GM12878 (cell line): ENCODE data around the gene NAV2. TPM values are rescaled to one million over a fixed set of nuclear protein-coding genes. Genes with fewer than 3 reads are reported as not detected.

Experiments
- ATAC-seq: fragments of 200-7000 bp; cut with Tn5 transposase; 3 replicates; pipeline ENCODE4 v1.9.1; 2020; ENCODE audit warnings: mild to moderate bottlenecking, moderate library complexity
- BruUV-seq: library from RNA; stranded (reverse); fragments of 400-500 nt; replicated peaks from 2 replicates; lab custom pipeline; 2021; lab: Mats Ljungman, UMichigan
- CTCF ChIA-PET: fragments of 300-600 bp; sonication (Branson Sonifier 250); formaldehyde crosslinking; extraction: SDS; loops from one replicate; lab custom pipeline; 2021; ENCODE audit warnings: inconsistent platforms; lab: Yijun Ruan, JAX
- POLR2A ChIA-PET: fragments of 350-600 bp; formaldehyde crosslinking; extraction: SDS; loops from one replicate; lab custom pipeline; 2021; ENCODE audit warnings: inconsistent platforms; lab: Charles Lee
- RAD21 ChIA-PET: fragments of 300-600 bp; sonication (Branson Sonifier 250); formaldehyde crosslinking; loops from one replicate; lab custom pipeline; 2023; ENCODE audit warnings: antibody characterized with exemption; ENCODE audit not compliant: unreplicated experiment; lab: Charles Lee
- SMC1A ChIA-PET: fragments of 300-600 bp; sonication (Branson Sonifier 250); formaldehyde crosslinking; loops from one replicate; lab custom pipeline; 2023; ENCODE audit not compliant: unreplicated experiment, uncharacterized antibody; lab: Charles Lee
- DNase-seq: peaks from one replicate; pipeline ENCODE4 v3.0.0-alpha.2; 2011; ENCODE audit warnings: low read depth, low spot score
- FAIRE-seq: peaks from 3 replicates; lab custom pipeline; 2011; peaks lifted over from hg19 to GRCh38; lab: Jason Lieb, UNC
- H2AFZ ChIP-seq: 2 replicates; pipeline ENCODE4 v1.6.0; 2011; ENCODE audit warnings: low read depth, low read length, control low read depth; ENCODE audit not compliant: control insufficient read depth
- H3K27ac ChIP-seq: 2 replicates; pipeline ENCODE4 v1.5.1; 2011; ENCODE audit warnings: control low read depth; ENCODE audit not compliant: control insufficient read depth, insufficient read depth
- H3K27me3 ChIP-seq, 2 experiments: replicated peaks in 1 of 2; 2 replicates each; pipeline versions ENCODE4 v1.6.0 to v1.6.1; 2011; ENCODE audit warnings: low read length in 1 of 2; ENCODE audit not compliant: control insufficient read depth in 2 of 2, insufficient read depth in 2 of 2
- H3K36me3 ChIP-seq, 2 experiments: 2 replicates each; pipeline ENCODE4 v1.5.1; 2011; ENCODE audit warnings: low read length in 1 of 2; ENCODE audit not compliant: control insufficient read depth in 2 of 2, insufficient read depth in 2 of 2
- H3K4me1 ChIP-seq: 2 replicates; pipeline ENCODE4 v1.6.1; 2011; ENCODE audit warnings: mild to moderate bottlenecking, low read length, moderate library complexity, mixed read lengths; ENCODE audit not compliant: control insufficient read depth, insufficient read depth
- H3K4me2 ChIP-seq: 2 replicates; pipeline ENCODE4 v1.6.0; 2011; ENCODE audit warnings: control low read depth; ENCODE audit not compliant: control insufficient read depth, insufficient read depth
- H3K4me3 ChIP-seq: fragments of 200-600 bp; sonication (generic); 2 replicates; pipeline ENCODE4 v1.5.1; 2016
- H3K79me2 ChIP-seq: 2 replicates; pipeline ENCODE4 v1.6.0; 2011; ENCODE audit warnings: low read length; ENCODE audit not compliant: control insufficient read depth, insufficient read depth
- H3K9ac ChIP-seq: 2 replicates; pipeline ENCODE4 v1.8.0; 2011; ENCODE audit warnings: low read length, control low read depth, mixed read lengths; ENCODE audit not compliant: control insufficient read depth, insufficient read depth
- H3K9me3 ChIP-seq: replicated peaks from 3 replicates; pipeline ENCODE4 v1.5.1; 2011; ENCODE audit warnings: mild to moderate bottlenecking, low read length; ENCODE audit not compliant: control insufficient read depth, insufficient read depth
- H4K20me1 ChIP-seq: 2 replicates; pipeline ENCODE4 v1.6.0; 2011; ENCODE audit not compliant: control insufficient read depth, insufficient read depth
- DPF2 ChIP-seq: fragments of 450-650 bp; IDR thresholded peaks from 2 replicates; pipeline ENCODE4 v1.6.1; 2017; ENCODE audit warnings: mild to moderate bottlenecking
- FOXM1 ChIP-seq: IDR thresholded peaks from 2 replicates; pipeline ENCODE4 v1.6.1; 2012; ENCODE audit warnings: low read depth, mild to moderate bottlenecking, inconsistent platforms, low read length, moderate library complexity
- IKZF1 ChIP-seq: fragments of 450-650 bp; conservative IDR thresholded peaks from 2 replicates; pipeline ENCODE4 v1.6.1; 2017; ENCODE audit warnings: antibody characterized with exemption, mild to moderate bottlenecking
- NR2C2 ChIP-seq: IDR thresholded peaks from 2 replicates; pipeline ENCODE4 v1.6.1; 2011; ENCODE audit warnings: borderline replicate concordance, low read depth; ENCODE audit not compliant: control insufficient read depth, insufficient read length
- NR2F1 ChIP-seq: fragments of 450-650 bp; conservative IDR thresholded peaks from 2 replicates; pipeline ENCODE4 v1.6.1; 2017; ENCODE audit warnings: mild to moderate bottlenecking
- PAX5 ChIP-seq: IDR thresholded peaks from 2 replicates; pipeline ENCODE4 v1.6.1; 2011; ENCODE audit warnings: low read depth, low read length, borderline replicate concordance
- PAX8 ChIP-seq: fragments of 450-650 bp; IDR thresholded peaks from 2 replicates; pipeline ENCODE4 v1.6.1; 2017; ENCODE audit warnings: mild to moderate bottlenecking, moderate library complexity
- TBL1XR1 ChIP-seq: IDR thresholded peaks from 2 replicates; pipeline ENCODE4 v1.6.1; 2012; ENCODE audit warnings: low read depth, low read length, improper control_type of control experiment
- WGBS: methylation state at CpG from one replicate; pipeline ENCODE4 v1.1.6; 2016; ENCODE audit warnings: low lambda C conversion rate; ENCODE audit not compliant: insufficient replicate concordance, insufficient coverage; ENCODE audit errors: missing lambda C conversion rate; 5-methylcytosine and 5-hydroxymethylcytosine counted together
- in situ Hi-C: fragments of 300-500 bp; cut with MboI; formaldehyde crosslinking; loops from 9 replicates; pipeline ENCODE4 v1.14.3; 2018; ENCODE audit warnings: mixed read lengths
- intact Hi-C: fragments of 100-400 bp; cut with micrococcal nuclease; formaldehyde crosslinking; loops from one replicate; pipeline ENCODE4 v1.14.2; 2022; ENCODE audit not compliant: unreplicated experiment
- polyA plus RNA-seq, 11 experiments: library from polyadenylated mRNA; depleted of rRNA in 4 of 11; unstranded in 6 of 11; stranded (reverse) in 5 of 11; fragments of >200 nt; fragmentation: Nextera tagmentation in 4 of 11; fragmentation: Illumina TruSeq in 1 of 11; extraction: Ambion mirVana in 4 of 11; extraction: Trizol in 1 of 11; gene quantifications; 1 replicate in 1 of 11; 2 replicates in 10 of 11; pipeline versions ENCODE4 v1.2.1 to v1.2.3, GENCODE V29; 2011 to 2016; ENCODE audit warnings: inconsistent platforms in 2 of 11, missing spikeins in 2 of 11, low read depth in 1 of 11
- total RNA-seq, 4 experiments: library from RNA; depleted of rRNA in 3 of 4; stranded (reverse); fragments of >200 nt in 3 of 4; fragmentation: Illumina TruSeq in 1 of 4; extraction: Trizol in 1 of 4; gene quantifications; 2 replicates each; pipeline versions ENCODE4 v1.2.1 to v1.2.3, GENCODE V29; 2013 to 2021

The NAV2 gene
- total and polyA plus RNA-seq, 10 of the 15 experiments (the other 5 are each of a cell fraction or from before 2014, with no cell fraction given) = 0.35 to 6.1 (median 1.1) TPM

- no peaks in the 10 kb centered on the region for H3K36me3 ChIP-seq
- SMC1A ChIA-PET = interaction anchor here (0.9 to 1.4 kb wide), 4 partner anchors 13 to 176 kb away, joined by 3 to 4 read pairs (median 4); no protein-coding TSS in a partner anchor
- FAIRE-seq (no peak), ATAC-seq (no peak), DNase-seq (no peak)
- in situ Hi-C loops = loop anchor here (5.0 to 25.0 kb wide), 2 partner anchors 173 to 428 kb away; no protein-coding TSS in a partner anchor
- H3K9ac ChIP-seq = no peak overlapping the region
- H3K27me3 ChIP-seq = no peaks in the 10 kb centered on the region
- H2AFZ ChIP-seq = no peak overlapping the region
- intact Hi-C loops = loop anchor here (5.0 kb wide), 3 partner anchors 428 to 668 kb away; no protein-coding TSS in a partner anchor
- POLR2A ChIA-PET = no interaction called here
- H3K4me1 ChIP-seq = no peaks in the 10 kb centered on the region
- H3K4me2 ChIP-seq = no peak overlapping the region
- no peak overlapping the region for H3K4me3 ChIP-seq
- BruUV-seq = no TSS peak
- no peaks in the 10 kb centered on the region for H3K79me2 ChIP-seq
- CTCF ChIA-PET = interaction anchor here (0.7 to 4.4 kb wide), 6 partner anchors 10 to 183 kb away, joined by 3 to 32 read pairs (median 4); no protein-coding TSS in a partner anchor
- WGBS = 41% methylated on average over 4 of the region's 4 CpGs
- no peak overlapping the region for H3K27ac ChIP-seq
- no peaks in the 10 kb centered on the region for H3K9me3 ChIP-seq
- no peaks in the 10 kb centered on the region for H4K20me1 ChIP-seq
- TF ChIP-seq PAX5 = no peak
- TF ChIP-seq NR2F1 = no peak
- TF ChIP-seq NR2C2 = no peak
- TF ChIP-seq DPF2 = no peak
- TF ChIP-seq IKZF1 = no peak
- no peak for TF ChIP-seq PAX8
- no peak for TF ChIP-seq TBL1XR1
- TF ChIP-seq FOXM1 = no peak
- TF ChIP-seq, all 136 proteins: peak for 0
- RAD21 ChIA-PET = interaction anchor here (1.1 to 1.4 kb wide), 4 partner anchors 38 to 182 kb away, joined by 3 to 6 read pairs (median 3); no protein-coding TSS in a partner anchor
Measured at GRCh38 chr11:19739872-19740271, 27.2 kb downstream of the NAV2 start.
